HEK293 (cell line): ENCODE measurements around the gene PEX26.

Source experiments
- CTCF ChIA-PET: fragments of 350-600 bp; formaldehyde crosslinking; extraction: SDS; loops from one replicate; lab custom pipeline; 2021; ENCODE audit warnings: antibody characterized with exemption; lab: Yijun Ruan, JAX
- POLR2A ChIA-PET: fragments of 300-600 bp; formaldehyde crosslinking; extraction: SDS; loops from one replicate; lab custom pipeline; 2020; ENCODE audit warnings: antibody characterized with exemption, inconsistent platforms; lab: Yijun Ruan, JAX
- H3K27ac ChIP-seq: fragments of 200-500 bp; sonication (Bioruptor generic); 2 replicates; pipeline ENCODE4 v1.5.1; 2014; ENCODE audit warnings: low read depth, low read length, control low read depth, inconsistent platforms; ENCODE audit errors: extremely low read depth
- H3K36me3 ChIP-seq, 2 experiments: fragments of 200-500 bp in 1 of 2; sonication (Bioruptor generic) in 1 of 2; 1 replicate in 1 of 2; 2 replicates in 1 of 2; pipeline ENCODE4 v1.5.1; 2014 to 2017; ENCODE audit warnings: inconsistent platforms in 2 of 2, low read length in 2 of 2; ENCODE audit not compliant: control insufficient read depth in 2 of 2, insufficient read depth in 1 of 2
- H3K4me1 ChIP-seq: fragments of 200-500 bp; sonication (Bioruptor generic); 2 replicates; pipeline ENCODE4 v1.5.1; 2014; ENCODE audit warnings: mild to moderate bottlenecking, low read length, inconsistent platforms; ENCODE audit not compliant: control insufficient read depth, insufficient read depth
- H3K4me3 ChIP-seq: 2 replicates; pipeline ENCODE4 v1.5.1; 2011; ENCODE audit warnings: low read depth, mild to moderate bottlenecking, control low read depth, low read length, moderate library complexity
- H3K9me3 ChIP-seq: fragments of 200-500 bp; sonication (Bioruptor generic); 2 replicates; pipeline ENCODE4 v1.5.1; 2014; ENCODE audit warnings: low read depth, low read length, inconsistent platforms; ENCODE audit not compliant: control insufficient read depth, insufficient read depth
- BCL6B ChIP-seq: fragments of 450-650 bp; formaldehyde crosslinking; IDR thresholded peaks from 2 replicates; pipeline ENCODE4 v1.5.1; 2017; ENCODE audit warnings: missing biosample characterization, missing genetic modification characterization
- KLF8 ChIP-seq: fragments of 450-650 bp; formaldehyde crosslinking; IDR thresholded peaks from 2 replicates; pipeline ENCODE4 v1.5.1; 2016; ENCODE audit warnings: missing biosample characterization, missing genetic modification characterization
- PATZ1 ChIP-seq: fragments of 450-650 bp; formaldehyde crosslinking; IDR thresholded peaks from 2 replicates; pipeline ENCODE4 v1.5.1; 2016; ENCODE audit warnings: missing biosample characterization, missing genetic modification characterization
- PRDM4 ChIP-seq: fragments of 450-650 bp; formaldehyde crosslinking; IDR thresholded peaks from 2 replicates; pipeline ENCODE4 v1.5.1; 2017; ENCODE audit warnings: missing biosample characterization, missing genetic modification characterization
- SP7 ChIP-seq: fragments of 450-650 bp; formaldehyde crosslinking; IDR thresholded peaks from 2 replicates; pipeline ENCODE4 v1.5.1; 2016; ENCODE audit warnings: missing biosample characterization, missing genetic modification characterization
- ZBTB10 ChIP-seq: fragments of 450-650 bp; formaldehyde crosslinking; IDR thresholded peaks from 2 replicates; pipeline ENCODE4 v1.5.1; 2016; ENCODE audit warnings: missing biosample characterization, missing genetic modification characterization
- ZNF10 ChIP-seq: fragments of 450-650 bp; formaldehyde crosslinking; IDR thresholded peaks from 2 replicates; pipeline ENCODE4 v1.5.1; 2017; ENCODE audit warnings: missing biosample characterization, missing genetic modification characterization
- ZNF138 ChIP-seq: fragments of 450-650 bp; formaldehyde crosslinking; IDR thresholded peaks from 2 replicates; pipeline ENCODE4 v1.5.1; 2016; ENCODE audit warnings: missing biosample characterization, missing genetic modification characterization, borderline replicate concordance
- ZNF530 ChIP-seq: fragments of 450-650 bp; formaldehyde crosslinking; IDR thresholded peaks from 2 replicates; pipeline ENCODE4 v1.5.1; 2016; ENCODE audit warnings: low read depth, missing biosample characterization, missing genetic modification characterization
- ZNF558 ChIP-seq: fragments of 450-650 bp; formaldehyde crosslinking; IDR thresholded peaks from 2 replicates; pipeline ENCODE4 v1.5.1; 2016; ENCODE audit warnings: missing biosample characterization, missing genetic modification characterization
- ZNF560 ChIP-seq: fragments of 450-650 bp; formaldehyde crosslinking; IDR thresholded peaks from 2 replicates; pipeline ENCODE4 v1.5.1; 2017; ENCODE audit warnings: missing biosample characterization, missing genetic modification characterization, borderline replicate concordance
- ZNF600 ChIP-seq: fragments of 450-650 bp; formaldehyde crosslinking; IDR thresholded peaks from 2 replicates; pipeline ENCODE4 v1.5.1; 2016; ENCODE audit warnings: missing biosample characterization, missing genetic modification characterization
- ZNF629 ChIP-seq: fragments of 450-650 bp; formaldehyde crosslinking; IDR thresholded peaks from 2 replicates; pipeline ENCODE4 v1.5.1; 2017; ENCODE audit warnings: missing biosample characterization, missing genetic modification characterization
- ZNF76 ChIP-seq: fragments of 450-650 bp; formaldehyde crosslinking; IDR thresholded peaks from 2 replicates; pipeline ENCODE4; 2016; ENCODE audit warnings: low read depth, missing biosample characterization, missing genetic modification characterization, borderline replicate concordance
- ZNF830 ChIP-seq: fragments of 450-650 bp; IDR thresholded peaks from 2 replicates; pipeline ENCODE4 v1.5.0; 2018; ENCODE audit warnings: missing biosample characterization, missing genetic modification characterization, low read depth, mild to moderate bottlenecking, moderate library complexity

The PEX26 gene

GRCh38 chr22:18044548-18045271, 33.1 kb upstream of the PEX26 start:
- H3K4me3 ChIP-seq, result no peak overlapping the region
- TF ChIP-seq ZNF530 (tag by site-specific recombination), result no peak
- no peak for TF ChIP-seq ZNF560 (tag by site-specific recombination)
- TF ChIP-seq KLF8 (tag by site-specific recombination), result no peak
- no peak for TF ChIP-seq ZNF10 (tag by site-specific recombination)
- TF ChIP-seq ZBTB10 (tag by site-specific recombination), result no peak
- TF ChIP-seq, all 188 proteins: peak for 0
- Histone ChIP-seq H3K9me3 (no peaks in the 10 kb centered on the region), H3K4me1 (no peaks in the 10 kb centered on the region), H3K27ac (no peak overlapping the region), H3K36me3 (no peaks in the 10 kb centered on the region)
- ChIA-PET POLR2A (interaction anchor here (1.2 kb wide), 1 partner anchor 9 kb away, joined by 3 read pairs; no protein-coding TSS in a partner anchor), CTCF (interaction anchor here (1.0 to 2.8 kb wide), 3 partner anchors 10 to 31 kb away, joined by 3 to 10 read pairs (median 4); partner anchors contain the start of gene MICAL3)

- H3K4me3 ChIP-seq, result no peak overlapping the region
- TF ChIP-seq PRDM4 (tag by site-specific recombination) (no peak), ZNF830 (tag by site-specific recombination) (no peak), PATZ1 (tag by site-specific recombination) (no peak), BCL6B (tag by site-specific recombination) (no peak), SP7 (tag by site-specific recombination) (no peak), ZNF600 (tag by site-specific recombination) (no peak), ZNF629 (tag by site-specific recombination) (no peak), ZNF138 (tag by site-specific recombination) (no peak), ZNF558 (tag by site-specific recombination) (no peak), ZNF76 (tag by site-specific recombination) (no peak)
- TF ChIP-seq, all 188 proteins: peak for 0
- ChIA-PET POLR2A (no interaction called here), CTCF (interaction anchor here (1.1 kb wide), 1 partner anchor 12 kb away, joined by 4 read pairs; no protein-coding TSS in a partner anchor)
- Histone ChIP-seq H3K4me1 (no peaks in the 10 kb centered on the region), H3K27ac (no peak overlapping the region), H3K36me3 (no peaks in the 10 kb centered on the region), H3K9me3 (no peaks in the 10 kb centered on the region)
These were observed 32.0 kb upstream of the PEX26 start for GRCh38 chr22:18045794-18046193.
